MV-4-11 (cell line): ENCODE results near the gene SFI1.
A peak's percentile ranks its signal among the peaks of the same experiment; 100 is the strongest.
"Not testable (repeated sequence)": the region's sequence is repeated elsewhere in the genome, so short reads cannot be mapped to it uniquely, and the experiment has no call there.

Source experiments
- DNase-seq: peaks from one replicate; lab custom pipeline; 2025; lab: John Stamatoyannopoulos, UW

The SFI1 gene

GRCh38 chr22:31544481-31545480 is 48.4 kb downstream of the SFI1 start:
- no peak for DNase-seq

GRCh38 chr22:31550871-31551370 is 54.6 kb downstream of the SFI1 start:
- no peak for DNase-seq

- peak; percentile 37 for DNase-seq
Observed at GRCh38 chr22:31556627-31557203, 60.4 kb downstream of the SFI1 start.

- DNase-seq: not testable (repeated sequence)
Observed at GRCh38 chr22:31558546-31558945, 62.2 kb downstream of the SFI1 start.

- DNase-seq: peak; percentile 7
Observed at GRCh38 chr22:31561238-31561887, 65.0 kb downstream of the SFI1 start.

- DNase-seq: no peak
Observed at GRCh38 chr22:31561970-31562369, 65.6 kb downstream of the SFI1 start.

GRCh38 chr22:31566484-31566883 is 70.1 kb downstream of the SFI1 start:
- no peak for DNase-seq

GRCh38 chr22:31567196-31567595 is 70.9 kb downstream of the SFI1 start:
- no peak for DNase-seq

GRCh38 chr22:31567702-31568101 is 71.4 kb downstream of the SFI1 start:
- no peak for DNase-seq

GRCh38 chr22:31569126-31569525 is 72.8 kb downstream of the SFI1 start:
- peak; percentile 32 for DNase-seq

GRCh38 chr22:31572939-31573338 is 76.6 kb downstream of the SFI1 start:
- DNase-seq: no peak

- no peak for DNase-seq
Observed at GRCh38 chr22:31574055-31574670, 77.8 kb downstream of the SFI1 start.

GRCh38 chr22:31575190-31575589 is 78.9 kb downstream of the SFI1 start:
- no peak for DNase-seq

GRCh38 chr22:31577711-31578110 is 81.4 kb downstream of the SFI1 start:
- no peak for DNase-seq

- DNase-seq: no peak
Observed at GRCh38 chr22:31578171-31578570, 81.8 kb downstream of the SFI1 start.

- DNase-seq: no peak
Observed at GRCh38 chr22:31579835-31580242, 83.5 kb downstream of the SFI1 start.

- no peak for DNase-seq
Observed at GRCh38 chr22:31583861-31584485, 87.6 kb downstream of the SFI1 start.

- DNase-seq: no peak
Observed at GRCh38 chr22:31584804-31585160, 88.4 kb downstream of the SFI1 start.

GRCh38 chr22:31585161-31585859 is 89.0 kb downstream of the SFI1 start:
- peak; percentile 41 for DNase-seq

GRCh38 chr22:31586137-31586920 is 90.0 kb downstream of the SFI1 start:
- DNase-seq: no peak
